HepG2 (cell line): Measurements from ENCODE around the gene CNNM1. TPM values are rescaled to one million over a fixed set of nuclear protein-coding genes. Genes with fewer than 3 reads are reported as not detected.
A peak's percentile ranks its signal among the peaks of the same experiment; 100 is the strongest.

Experiments used
- DRAP1 ChIP-seq: IDR thresholded peaks from 2 replicates; pipeline ENCODE4 v1.6.1; 2016; ENCODE audit warnings: missing genetic modification reagents, missing compliant biosample characterization
- DZIP1 ChIP-seq: sonication (generic); formaldehyde crosslinking; IDR thresholded peaks from 2 replicates; pipeline ENCODE4 v1.5.0; 2020; ENCODE audit warnings: mild to moderate bottlenecking, missing genetic modification reagents
- E2F1 ChIP-seq: sonication (generic); formaldehyde crosslinking; IDR thresholded peaks from 2 replicates; pipeline ENCODE4 v1.5.0; 2020; ENCODE audit warnings: missing genetic modification reagents
- LBX2 ChIP-seq: sonication (generic); formaldehyde crosslinking; IDR thresholded peaks from 2 replicates; pipeline ENCODE4 v1.5.0; 2020; ENCODE audit warnings: missing genetic modification reagents, mild to moderate bottlenecking, borderline replicate concordance
- PAXIP1 ChIP-seq: sonication (generic); formaldehyde crosslinking; conservative IDR thresholded peaks from 2 replicates; pipeline ENCODE4 v1.4.0; 2020; ENCODE audit warnings: mild to moderate bottlenecking, missing genetic modification reagents, moderate library complexity
- TBX2 ChIP-seq: sonication (generic); formaldehyde crosslinking; IDR thresholded peaks from 2 replicates; pipeline ENCODE4 v1.5.0; 2020; ENCODE audit warnings: missing genetic modification reagents, mild to moderate bottlenecking, borderline replicate concordance
- ZBTB33 ChIP-seq: sonication (generic); formaldehyde crosslinking; IDR thresholded peaks from 2 replicates; pipeline ENCODE4 v1.4.0; 2020; ENCODE audit warnings: missing genetic modification reagents
- ZNF337 ChIP-seq: sonication (generic); formaldehyde crosslinking; IDR thresholded peaks from 2 replicates; pipeline ENCODE4 v1.5.1; 2020; ENCODE audit warnings: missing genetic modification reagents, low read depth, mild to moderate bottlenecking, borderline replicate concordance
- ZNF414 ChIP-seq: sonication (generic); formaldehyde crosslinking; IDR thresholded peaks from 2 replicates; pipeline ENCODE4 v1.5.0; 2020; ENCODE audit warnings: missing genetic modification reagents
- ZNF615 ChIP-seq: sonication (generic); formaldehyde crosslinking; IDR thresholded peaks from 2 replicates; pipeline ENCODE4 v1.5.0; 2020; ENCODE audit warnings: mild to moderate bottlenecking, missing genetic modification reagents, borderline replicate concordance
- ZNF891 ChIP-seq: sonication (generic); formaldehyde crosslinking; IDR thresholded peaks from 2 replicates; pipeline ENCODE4 v1.5.0; 2020; ENCODE audit warnings: mild to moderate bottlenecking, missing genetic modification reagents
- ZSCAN31 ChIP-seq: sonication (generic); formaldehyde crosslinking; IDR thresholded peaks from 2 replicates; pipeline ENCODE4 v1.5.0; 2020; ENCODE audit warnings: low read depth, mild to moderate bottlenecking, missing genetic modification reagents
- polyA plus RNA-seq, 8 experiments: library from polyadenylated mRNA; depleted of rRNA in 3 of 8; stranded (reverse) in 7 of 8; unstranded in 1 of 8; fragments of >200 nt; fragmentation: Illumina TruSeq in 4 of 8; extraction: Trizol in 4 of 8; gene quantifications; 2 replicates each; pipeline versions ENCODE4 v1.2.1 to v1.2.3, GENCODE V29; 2011 to 2016; ENCODE audit warnings: low read depth in 4 of 8, missing spikeins in 1 of 8, mixed read lengths in 1 of 8; ENCODE audit not compliant: insufficient read depth in 1 of 8
- total RNA-seq, 5 experiments: library from RNA; depleted of rRNA; stranded (reverse); fragments of >200 nt; fragmentation: Illumina TruSeq; extraction: Trizol; gene quantifications; 2 replicates each; pipeline ENCODE4 v1.2.3, GENCODE V29; 2016; ENCODE audit warnings: low read depth in 1 of 5

Gene CNNM1
- total and polyA plus RNA-seq, 2 of the 13 experiments (the other 11 are each of a cell fraction or from before 2014, with no cell fraction given) = 4.3 to 9.6 TPM

- TF ChIP-seq DZIP1 (CRISPR knock-in tag) (no peak), ZNF337 (CRISPR knock-in tag) (no peak), LBX2 (CRISPR knock-in tag) (no peak), PAXIP1 (CRISPR knock-in tag) (0 out of 2 replicates have a peak, but pooled peaks have one; percentile 30), ZNF414 (no peak), E2F1 (CRISPR knock-in tag) (no peak), DRAP1 (no peak), ZSCAN31 (CRISPR knock-in tag) (no peak), ZNF615 (CRISPR knock-in tag) (no peak), ZBTB33 (CRISPR knock-in tag) (no peak), ZNF891 (no peak), TBX2 (CRISPR knock-in tag) (no peak)
Measured at GRCh38 chr10:99325281-99325680, 3.9 kb upstream of the CNNM1 start (continued).
